ENCODE measurements around the gene CGRRF1.
A peak's percentile ranks its signal among the peaks of the same experiment; 100 is the strongest.

The CGRRF1 gene

DNA sequence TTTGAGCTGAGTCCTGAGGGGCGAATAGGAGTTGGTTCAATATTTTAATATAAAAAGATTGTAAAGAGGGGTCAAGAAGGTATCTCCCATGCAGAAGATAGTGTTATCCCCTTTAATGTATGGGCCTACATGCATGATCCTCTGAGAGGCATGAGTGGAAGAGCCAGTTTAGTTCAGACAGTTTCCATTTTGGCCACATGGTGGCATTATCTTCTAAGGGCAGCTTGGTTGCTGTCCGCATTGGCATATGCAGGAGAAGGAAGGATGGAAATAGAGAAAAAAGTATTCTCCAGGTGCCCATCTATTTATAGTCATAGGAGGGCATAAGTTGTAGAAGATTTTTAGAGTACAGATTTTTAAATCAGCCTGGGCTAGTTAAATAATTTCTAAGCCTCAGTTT is 62.6 kb downstream of the CGRRF1 start:
- POLR2A ChIA-PET: no interaction called here
- CTCF ChIA-PET: interaction anchor here (0.6 to 3.7 kb wide), 18 partner anchors 8 to 1173 kb away, joined by 3 to 20 read pairs (median 3); no protein-coding TSS in a partner anchor
- no peak for TF ChIP-seq YY1 (tag by site-specific recombination; IDR thresholded peaks at IDR 0.05)
- no peak for TF ChIP-seq ZNF114 (tag by site-specific recombination; IDR thresholded peaks at IDR 0.05)
- TF ChIP-seq ZBTB17 (tag by site-specific recombination; IDR thresholded peaks at IDR 0.05): no peak
- TF ChIP-seq SETDB1 (IDR thresholded peaks at IDR 0.05; ENCODE audit: insufficient read length, low read length): peak; percentile 77
- no peak for TF ChIP-seq OSR2 (tag by site-specific recombination; IDR thresholded peaks at IDR 0.05)
- peak; percentile 92 for TF ChIP-seq ZNF2 (tag by site-specific recombination; IDR thresholded peaks at IDR 0.05)
- 0 out of 2 replicates have a peak, but pooled peaks have one; percentile 28 for TF ChIP-seq ZNF341 (tag by site-specific recombination; IDR thresholded peaks at IDR 0.05; ENCODE audit: low read depth)
- peak; percentile 63 for TF ChIP-seq ZNF654 (tag by site-specific recombination; IDR thresholded peaks at IDR 0.05; ENCODE audit: low read depth)
- peaks cover 0 to 7% of the 10 kb centered on the region in 2 experiments; a peak in 1 of 3 replicates for H3K36me3 ChIP-seq (ENCODE audit: control insufficient read depth in 2 of 2, insufficient read depth in 1 of 2, low read length in 2 of 2)
- H3K27ac ChIP-seq (ENCODE audit: extremely low read depth, low read depth, low read length): no peak overlapping the region
- no peaks in the 10 kb centered on the region for H3K4me1 ChIP-seq (ENCODE audit: control insufficient read depth, insufficient read depth, low read length)
- H3K9me3 ChIP-seq (ENCODE audit: control insufficient read depth, insufficient read depth, low read depth, low read length): no peaks in the 10 kb centered on the region
- H3K4me3 ChIP-seq (ENCODE audit: low read depth, low read length): no peak overlapping the region

- Histone ChIP-seq H3K4me1 (ENCODE audit: control insufficient read depth, insufficient read depth, low read length) (no peaks in the 10 kb centered on the region), H3K4me3 (ENCODE audit: low read depth, low read length) (no peak overlapping the region), H3K27ac (ENCODE audit: extremely low read depth, low read depth, low read length) (no peak overlapping the region), H3K36me3 (ENCODE audit: control insufficient read depth in 2 of 2, insufficient read depth in 1 of 2, low read length in 2 of 2) (peaks cover 0 to 7% of the 10 kb centered on the region in 2 experiments; a peak in 1 of 3 replicates), H3K9me3 (ENCODE audit: control insufficient read depth, insufficient read depth, low read depth, low read length) (no peaks in the 10 kb centered on the region)
- CTCF ChIA-PET: interaction anchor here (0.8 to 3.7 kb wide), 4 partner anchors 116 to 200 kb away, joined by 3 to 20 read pairs (median 4); no protein-coding TSS in a partner anchor
- TF ChIP-seq SP2 (tag by site-specific recombination; IDR thresholded peaks at IDR 0.05): no peak
- TF ChIP-seq HOXD13 (CRISPR knock-in tag; IDR thresholded peaks at IDR 0.05; ENCODE audit: borderline replicate concordance): no peak
- no peak for TF ChIP-seq ZNF530 (tag by site-specific recombination; IDR thresholded peaks at IDR 0.05; ENCODE audit: low read depth)
- no peak for TF ChIP-seq ZNF37A (tag by site-specific recombination; IDR thresholded peaks at IDR 0.05)
- no peak for TF ChIP-seq ZSCAN23 (tag by site-specific recombination; IDR thresholded peaks at IDR 0.05)
- TF ChIP-seq ZNF335 (tag by site-specific recombination; conservative IDR thresholded peaks at IDR 0.05): no peak
- no peak for TF ChIP-seq ZNF610 (tag by site-specific recombination; IDR thresholded peaks at IDR 0.05; ENCODE audit: borderline replicate concordance)
- no peak for TF ChIP-seq PRDM1 (tag by site-specific recombination; IDR thresholded peaks at IDR 0.05)
- TF ChIP-seq ZNF362 (tag by site-specific recombination; IDR thresholded peaks at IDR 0.05): no peak
- TF ChIP-seq WT1 (tag by site-specific recombination; IDR thresholded peaks at IDR 0.05): no peak
- POLR2A ChIA-PET: no interaction called here
Observed at GRCh38 chr14:54574528-54574927, 64.8 kb downstream of the CGRRF1 start.

GRCh38 chr14:54577494-54577893 is 67.8 kb downstream of the CGRRF1 start:
- no peak overlapping the region for H3K4me3 ChIP-seq (ENCODE audit: low read depth, low read length)
- ChIA-PET CTCF (no interaction called here), POLR2A (interaction anchor here (1.0 to 1.1 kb wide), 2 partner anchors 11 to 23 kb away, joined by 3 to 5 read pairs; partner anchors contain the start of gene SAMD4A)
- H3K36me3 ChIP-seq (ENCODE audit: control insufficient read depth in 2 of 2, insufficient read depth in 1 of 2, low read length in 2 of 2): no peaks in the 10 kb centered on the region
- H3K27ac ChIP-seq (ENCODE audit: extremely low read depth, low read depth, low read length): no peak overlapping the region
- H3K9me3 ChIP-seq (ENCODE audit: control insufficient read depth, insufficient read depth, low read depth, low read length): no peaks in the 10 kb centered on the region
- no peaks in the 10 kb centered on the region for H3K4me1 ChIP-seq (ENCODE audit: control insufficient read depth, insufficient read depth, low read length)
- TF ChIP-seq ZNF366 (tag by site-specific recombination; conservative IDR thresholded peaks at IDR 0.05): no peak
- TF ChIP-seq GLI2 (tag by site-specific recombination; IDR thresholded peaks at IDR 0.05; ENCODE audit: borderline replicate concordance, low read depth): no peak
- TF ChIP-seq ZSCAN5A (tag by site-specific recombination; IDR thresholded peaks at IDR 0.05): no peak
- no peak for TF ChIP-seq ZNF629 (tag by site-specific recombination; IDR thresholded peaks at IDR 0.05)
- no peak for TF ChIP-seq ZNF19 (tag by site-specific recombination; IDR thresholded peaks at IDR 0.05; ENCODE audit: low read depth)
- no peak for TF ChIP-seq PBX3 (CRISPR knock-in tag; IDR thresholded peaks at IDR 0.05)
- TF ChIP-seq ZNF157 (tag by site-specific recombination; IDR thresholded peaks at IDR 0.05): no peak
- TF ChIP-seq ZNF202 (tag by site-specific recombination; IDR thresholded peaks at IDR 0.05; ENCODE audit: borderline replicate concordance): no peak
- TF ChIP-seq ZBTB8A (tag by site-specific recombination; IDR thresholded peaks at IDR 0.05): no peak
- TF ChIP-seq ZNF777 (tag by site-specific recombination; IDR thresholded peaks at IDR 0.05; ENCODE audit: borderline replicate concordance): no peak
- no peak for TF ChIP-seq RBAK (tag by site-specific recombination; IDR thresholded peaks at IDR 0.05)
- no peak for TF ChIP-seq ZNF37A (tag by site-specific recombination; IDR thresholded peaks at IDR 0.05)
- TF ChIP-seq ZNF423 (tag by site-specific recombination; IDR thresholded peaks at IDR 0.05): no peak
- no peak for TF ChIP-seq ZBTB1 (tag by site-specific recombination; IDR thresholded peaks at IDR 0.05)
- TF ChIP-seq SP2 (tag by site-specific recombination; IDR thresholded peaks at IDR 0.05): no peak
- TF ChIP-seq SETDB1 (IDR thresholded peaks at IDR 0.05; ENCODE audit: insufficient read length, low read length): no peak
